ENCODE data around the gene ADAMTS16.

GRCh38 chr5:5188376-5189050 lies 48.4 kb downstream of the ADAMTS16 start:
- no peak for TF ChIP-seq CTCF (conservative IDR thresholded peaks at IDR 0.05 in 1 of 2, IDR thresholded peaks at IDR 0.05 in 1 of 2; ENCODE audit: extremely low read depth in 1 of 2, insufficient read depth in 1 of 2, low read depth in 1 of 2, low read length in 2 of 2)
- no peak for TF ChIP-seq EZH2 (IDR thresholded peaks at IDR 0.05; ENCODE audit: borderline replicate concordance, low read length)

Measured in mammary epithelial cell (primary cell).